ENCODE data around the gene NKX2-1. TPM values are rescaled to one million over a fixed set of nuclear protein-coding genes. Genes with fewer than 3 reads are reported as not detected.

NKX2-1 gene
- total and polyA plus RNA-seq, 2 donors (not counting 1 experiment from before 2014, with no cell fraction given): not detected

DNA sequence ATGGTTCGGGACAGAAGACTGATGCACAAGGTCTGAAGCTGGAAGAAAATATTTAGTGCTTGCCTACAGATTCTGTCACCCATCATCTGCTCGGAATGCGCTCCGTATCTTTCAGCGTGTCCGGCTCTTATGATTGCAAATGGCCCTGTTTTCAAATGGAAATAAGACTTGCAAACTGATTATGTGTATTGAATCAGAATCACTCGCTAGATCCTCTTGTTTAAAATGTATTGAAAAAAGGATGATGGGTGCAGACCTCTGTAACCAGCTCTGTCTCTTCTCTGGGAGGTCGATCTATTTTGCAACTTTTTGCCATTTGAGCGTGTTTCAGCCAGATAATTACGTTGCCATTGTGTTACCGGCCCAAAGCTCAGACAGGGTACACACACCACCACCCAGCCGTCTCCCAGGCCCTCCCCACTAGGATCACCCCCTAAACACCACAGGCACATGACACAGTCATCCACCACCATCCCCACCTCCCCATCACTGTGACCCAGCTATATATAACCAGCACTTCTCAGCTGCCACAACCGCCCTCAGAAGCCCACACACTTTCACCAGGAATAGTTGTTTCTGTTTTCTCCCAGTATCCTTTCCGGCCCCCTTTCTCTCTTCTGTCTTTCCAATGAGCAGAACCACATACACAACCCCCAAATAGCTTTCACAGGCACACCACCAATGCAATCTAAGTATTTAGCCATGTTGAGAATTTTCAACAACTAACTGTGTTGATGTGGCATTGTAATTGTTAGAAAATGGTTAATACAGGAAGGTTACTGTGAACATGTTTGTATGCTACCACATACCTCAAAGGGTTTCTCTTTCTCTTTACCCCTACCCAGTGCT, 10.7 kb downstream of the NKX2-1 start:
- peaks cover 0 to 8% of the 10 kb centered on the region in 2 donors for H3K4me1 ChIP-seq (ENCODE audit: control insufficient read depth in 2 of 2, insufficient read depth in 2 of 2, low read length in 2 of 2)
- WGBS (ENCODE audit: insufficient coverage): 19% methylated on average over 13 of the region's 14 CpGs
- ATAC-seq (ENCODE audit: low read depth) (no peak), DNase-seq (no peak)
- peaks cover 2% of the 10 kb centered on the region for H3K9me3 Mint-ChIP-seq (ENCODE audit: insufficient read depth)
- H3K4me3 Mint-ChIP-seq: no peak overlapping the region
- no peaks in the 10 kb centered on the region for H3K79me2 ChIP-seq (ENCODE audit: control insufficient read depth, insufficient read depth, low read length)
- peaks cover 7% of the 10 kb centered on the region for H3K4me1 Mint-ChIP-seq
- peaks cover 0 to 79% (median 39%) of the 10 kb centered on the region in 4 experiments for H3K27me3 ChIP-seq (replicated peaks in 1 of 4; ENCODE audit: control extremely low read depth in 1 of 4, control insufficient read depth in 3 of 4, insufficient read depth in 4 of 4, low read length in 3 of 4)
- no peak overlapping the region for H3K4me2 ChIP-seq (replicated peaks; ENCODE audit: low read depth, low read length, poor library complexity, severe bottlenecking)
- no peak overlapping the region for H3K27ac Mint-ChIP-seq
- H3K9me3 ChIP-seq (ENCODE audit: control extremely low read depth in 1 of 3, control insufficient read depth in 2 of 3, insufficient read depth in 1 of 3, low read length in 2 of 3): peaks cover 0 to 31% (median 2%) of the 10 kb centered on the region in 3 donors
- no peaks in the 10 kb centered on the region for H3K36me3 ChIP-seq (replicated peaks in 1 of 2; ENCODE audit: control extremely low read depth in 1 of 2, control insufficient read depth in 1 of 2, extremely low read depth in 1 of 2, insufficient read depth in 2 of 2, low read length in 1 of 2)
- peaks cover 75% of the 10 kb centered on the region for H3K27me3 Mint-ChIP-seq
- H3K9ac ChIP-seq (ENCODE audit: low read length): no peak overlapping the region
- TF ChIP-seq EZH2 (IDR thresholded peaks at IDR 0.05; ENCODE audit: borderline replicate concordance, insufficient read depth, low read depth, low read length, poor library complexity, severe bottlenecking): no peak
- TF ChIP-seq, protein P1, sequence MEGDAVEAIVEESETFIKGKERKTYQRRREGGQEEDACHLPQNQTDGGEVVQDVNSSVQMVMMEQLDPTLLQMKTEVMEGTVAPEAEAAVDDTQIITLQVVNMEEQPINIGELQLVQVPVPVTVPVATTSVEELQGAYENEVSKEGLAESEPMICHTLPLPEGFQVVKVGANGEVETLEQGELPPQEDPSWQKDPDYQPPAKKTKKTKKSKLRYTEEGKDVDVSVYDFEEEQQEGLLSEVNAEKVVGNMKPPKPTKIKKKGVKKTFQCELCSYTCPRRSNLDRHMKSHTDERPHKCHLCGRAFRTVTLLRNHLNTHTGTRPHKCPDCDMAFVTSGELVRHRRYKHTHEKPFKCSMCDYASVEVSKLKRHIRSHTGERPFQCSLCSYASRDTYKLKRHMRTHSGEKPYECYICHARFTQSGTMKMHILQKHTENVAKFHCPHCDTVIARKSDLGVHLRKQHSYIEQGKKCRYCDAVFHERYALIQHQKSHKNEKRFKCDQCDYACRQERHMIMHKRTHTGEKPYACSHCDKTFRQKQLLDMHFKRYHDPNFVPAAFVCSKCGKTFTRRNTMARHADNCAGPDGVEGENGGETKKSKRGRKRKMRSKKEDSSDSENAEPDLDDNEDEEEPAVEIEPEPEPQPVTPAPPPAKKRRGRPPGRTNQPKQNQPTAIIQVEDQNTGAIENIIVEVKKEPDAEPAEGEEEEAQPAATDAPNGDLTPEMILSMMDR (IDR thresholded peaks at IDR 0.05): no peak
- no peaks in the 10 kb centered on the region for H4K20me1 ChIP-seq (ENCODE audit: control insufficient read depth, insufficient read depth, low read length, poor library complexity, severe bottlenecking)
- no peak overlapping the region for H3K27ac ChIP-seq (ENCODE audit: low read length in 2 of 2)
- intact Hi-C loops (cut with micrococcal nuclease): no loop called here
- no peak overlapping the region for H2AFZ ChIP-seq (ENCODE audit: insufficient read depth, low read depth, low read length, poor library complexity, severe bottlenecking)
- H3K4me3 ChIP-seq (ENCODE audit: control extremely low read depth in 1 of 5, extremely low read depth in 1 of 5, insufficient read depth in 1 of 5, low read depth in 2 of 5, low read length in 4 of 5): no peak overlapping the region
- ChIA-PET CTCF (no interaction called here), POLR2A (no interaction called here)

GRCh38 chr14:36508418-36509068, 11.5 kb downstream of the NKX2-1 start:
- no peak for TF ChIP-seq EZH2 (IDR thresholded peaks at IDR 0.05; ENCODE audit: borderline replicate concordance, insufficient read depth, low read depth, low read length, poor library complexity, severe bottlenecking)
- TF ChIP-seq, protein P1 (IDR thresholded peaks at IDR 0.05): no peak
- peaks cover 0 to 77% (median 39%) of the 10 kb centered on the region in 4 experiments for H3K27me3 ChIP-seq (replicated peaks in 1 of 4; ENCODE audit: control extremely low read depth in 1 of 4, control insufficient read depth in 3 of 4, insufficient read depth in 4 of 4, low read length in 3 of 4)

More at GRCh38 chr14:36508418-36509068, 11.5 kb downstream of the NKX2-1 start:
- DNase-seq: no peak
- Histone ChIP-seq H3K79me2 (ENCODE audit: control insufficient read depth, insufficient read depth, low read length) (no peaks in the 10 kb centered on the region), H3K4me1 (ENCODE audit: control insufficient read depth in 2 of 2, insufficient read depth in 2 of 2, low read length in 2 of 2) (peaks cover 0 to 8% of the 10 kb centered on the region in 2 donors), H3K9ac (ENCODE audit: low read length) (no peak overlapping the region), H3K9me3 (ENCODE audit: control extremely low read depth in 1 of 3, control insufficient read depth in 2 of 3, insufficient read depth in 1 of 3, low read length in 2 of 3) (peaks cover 0 to 24% (median 2%) of the 10 kb centered on the region in 3 donors), H3K36me3 (replicated peaks in 1 of 2; ENCODE audit: control extremely low read depth in 1 of 2, control insufficient read depth in 1 of 2, extremely low read depth in 1 of 2, insufficient read depth in 2 of 2, low read length in 1 of 2) (no peaks in the 10 kb centered on the region), H4K20me1 (ENCODE audit: control insufficient read depth, insufficient read depth, low read length, poor library complexity, severe bottlenecking) (no peaks in the 10 kb centered on the region), H3K4me2 (replicated peaks; ENCODE audit: low read depth, low read length, poor library complexity, severe bottlenecking) (no peak overlapping the region), H3K27ac (ENCODE audit: low read length in 2 of 2) (no peak overlapping the region), H2AFZ (ENCODE audit: insufficient read depth, low read depth, low read length, poor library complexity, severe bottlenecking) (no peak overlapping the region), H3K4me3 (ENCODE audit: control extremely low read depth in 1 of 5, extremely low read depth in 1 of 5, insufficient read depth in 1 of 5, low read depth in 2 of 5, low read length in 4 of 5) (no peak overlapping the region)
- H3K9me3 Mint-ChIP-seq (ENCODE audit: insufficient read depth): peaks cover 2% of the 10 kb centered on the region
- CTCF ChIA-PET: no interaction called here
- H3K27ac Mint-ChIP-seq: no peak overlapping the region
- no peak overlapping the region for H3K4me3 Mint-ChIP-seq
- intact Hi-C loops (cut with micrococcal nuclease): no loop called here
- peaks cover 9% of the 10 kb centered on the region for H3K4me1 Mint-ChIP-seq
- POLR2A ChIA-PET: no interaction called here
- no peak for ATAC-seq (ENCODE audit: low read depth)
- WGBS (ENCODE audit: insufficient coverage): 11% methylated on average over 25 of the region's 32 CpGs
- peaks cover 72% of the 10 kb centered on the region for H3K27me3 Mint-ChIP-seq
